HG03439 (cell line): ENCODE measurements around the gene FOXO6.
"Not testable (repeated sequence)": the region's sequence is repeated elsewhere in the genome, so short reads cannot be mapped to it uniquely, and the experiment has no call there.

Experiments
- ATAC-seq: cut with Tn5 transposase; IDR thresholded peaks from one replicate; pipeline ENCODE4 v1.9.1; 2021; ENCODE audit warnings: mild to moderate bottlenecking, moderate library complexity; ENCODE audit not compliant: unreplicated experiment

The FOXO6 gene

DNA sequence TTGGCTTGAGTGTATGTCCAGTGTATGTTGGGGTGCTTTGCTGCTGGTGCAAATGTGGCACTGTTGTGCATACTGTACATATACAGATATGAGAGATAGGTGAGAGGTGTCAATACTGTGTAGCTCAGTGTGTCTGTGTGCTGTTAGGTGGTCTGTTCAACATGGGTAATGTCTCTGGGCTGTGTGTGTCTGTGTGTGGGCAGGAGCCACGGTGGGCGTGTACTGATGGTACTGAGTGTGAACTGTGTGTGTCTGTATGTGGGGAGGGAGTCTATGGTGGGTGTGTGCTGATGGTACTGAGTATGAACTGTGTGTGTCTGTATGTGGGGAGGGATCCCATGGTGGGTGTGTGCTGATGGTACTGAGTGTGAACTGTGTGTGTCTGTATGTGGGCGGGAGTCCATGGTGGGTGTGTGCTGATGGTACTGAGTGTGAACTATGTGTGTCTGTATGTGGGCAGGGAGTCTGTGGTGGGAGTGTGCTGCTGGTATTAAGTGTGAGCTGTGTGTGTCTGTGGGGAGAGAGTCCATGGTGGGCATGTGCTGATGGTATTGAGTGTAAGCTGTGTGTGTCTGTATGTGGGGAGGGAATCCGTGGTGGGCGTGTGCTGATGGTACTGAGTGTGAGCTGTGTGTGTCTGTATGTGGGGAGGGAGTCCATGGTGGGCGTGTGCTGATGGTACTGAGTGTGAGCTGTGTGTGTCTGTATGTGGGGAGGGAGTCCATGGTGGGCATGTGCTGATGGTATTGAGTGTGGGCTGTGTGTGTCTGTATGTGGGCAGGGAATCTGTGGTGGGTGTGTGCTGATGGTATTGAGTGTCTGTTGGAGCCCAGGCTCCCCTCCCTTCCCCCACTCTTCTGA is 32.2 kb upstream of the FOXO6 start:
- no peak for ATAC-seq

DNA sequence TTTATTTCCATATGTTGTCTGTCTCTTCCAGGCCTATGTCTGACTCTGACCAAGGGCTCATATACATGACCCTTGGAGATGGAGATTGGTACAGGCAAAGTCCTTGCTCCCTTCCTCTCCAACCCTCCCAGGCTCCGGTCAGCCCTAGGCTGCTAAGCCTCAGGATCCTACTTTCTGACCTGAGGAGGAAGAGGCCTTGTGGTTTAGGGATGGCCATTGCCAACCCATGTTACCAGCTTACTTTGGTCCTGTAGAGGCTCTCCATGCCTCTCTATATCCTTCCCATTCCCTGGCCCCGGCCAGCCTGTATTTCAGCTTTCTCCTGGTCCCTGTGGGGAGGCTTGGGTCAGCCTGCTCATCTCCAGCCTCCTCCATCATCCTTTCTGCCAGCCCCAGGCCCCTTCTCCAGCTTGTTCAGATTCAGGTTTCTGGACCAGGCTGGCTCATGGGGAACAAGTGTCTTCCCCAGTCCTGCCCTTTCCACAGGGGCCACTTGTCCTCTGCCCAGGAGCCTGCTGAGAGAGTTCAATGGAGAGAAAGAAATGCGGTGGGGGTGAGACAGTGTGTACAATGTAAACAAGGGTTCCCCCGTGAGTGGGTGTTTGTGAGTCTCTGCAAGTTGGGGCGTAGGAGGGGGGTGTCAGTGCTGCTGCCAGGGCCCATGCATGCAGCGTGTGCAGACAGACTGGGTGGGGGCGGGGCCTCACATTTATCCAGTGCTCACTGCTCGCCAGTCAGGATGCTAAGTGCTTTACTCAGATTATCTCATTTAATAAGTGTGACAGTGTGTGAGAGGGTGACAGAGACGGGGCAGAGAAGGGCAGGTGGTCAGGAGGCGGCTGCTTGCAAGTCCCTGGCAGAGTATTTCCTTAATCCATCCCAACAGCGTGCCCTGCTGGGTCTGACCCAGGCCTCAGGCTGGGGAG is 31.3 kb upstream of the FOXO6 start:
- ATAC-seq = no peak

- no peak for ATAC-seq
Observed at GRCh38 chr1:41330588-41331545, 30.4 kb upstream of the FOXO6 start.

- no peak for ATAC-seq
Observed at GRCh38 chr1:41331546-41331917, 29.7 kb upstream of the FOXO6 start.

DNA sequence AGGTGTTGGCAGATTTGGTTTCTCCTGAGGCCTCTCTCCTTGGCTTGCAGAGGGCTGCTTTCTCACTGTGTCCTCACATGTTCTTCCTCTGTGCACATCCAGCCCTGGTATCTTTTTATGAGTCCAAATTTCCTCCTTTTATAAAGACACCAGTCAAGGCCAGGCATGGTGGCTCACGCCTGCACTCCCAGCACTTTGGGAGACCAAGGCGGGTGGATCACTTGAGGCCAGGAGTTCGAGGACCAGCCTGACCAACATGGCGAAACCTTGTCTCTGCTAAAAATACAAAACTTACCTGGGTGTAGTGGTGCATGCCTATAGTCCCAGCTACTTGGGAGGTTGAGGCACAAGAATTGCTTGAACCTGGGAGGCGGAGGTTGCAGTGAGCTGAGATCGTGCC is 29.1 kb upstream of the FOXO6 start:
- ATAC-seq = not testable (repeated sequence)

DNA sequence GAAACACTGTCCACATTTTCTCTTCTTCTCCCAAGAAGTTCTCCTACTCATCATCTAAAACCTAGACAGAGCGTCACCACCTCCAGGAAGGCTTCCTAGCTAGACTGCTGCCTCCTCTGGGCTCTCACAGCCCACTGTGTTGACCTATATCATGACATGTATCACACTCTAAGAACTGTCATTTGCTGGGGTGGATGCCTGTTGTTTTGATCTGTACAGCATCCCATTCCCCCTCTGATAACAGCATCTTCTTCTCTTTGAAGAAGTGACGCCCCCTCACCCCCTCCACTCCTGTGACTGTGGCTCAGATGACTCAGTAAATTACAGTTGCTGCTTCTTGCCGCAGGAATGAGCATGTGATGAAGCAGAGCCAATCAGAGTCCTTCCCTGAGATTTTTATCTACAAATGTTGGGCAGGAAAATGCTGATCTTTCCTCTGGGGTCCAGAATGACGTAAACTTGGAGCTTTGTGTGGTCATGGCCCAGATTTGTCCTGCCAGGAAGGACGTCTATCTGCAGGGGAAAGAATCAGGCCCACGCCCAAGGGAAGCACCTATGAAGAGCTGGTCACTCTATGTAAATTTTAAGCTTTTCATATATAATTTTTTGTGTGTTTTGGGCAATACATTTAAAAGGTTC is 28.0 kb upstream of the FOXO6 start:
- no peak for ATAC-seq

GRCh38 chr1:41338820-41339219 is 22.4 kb upstream of the FOXO6 start:
- ATAC-seq = no peak

- no peak for ATAC-seq
Observed at GRCh38 chr1:41340655-41341364, 20.4 kb upstream of the FOXO6 start.

DNA sequence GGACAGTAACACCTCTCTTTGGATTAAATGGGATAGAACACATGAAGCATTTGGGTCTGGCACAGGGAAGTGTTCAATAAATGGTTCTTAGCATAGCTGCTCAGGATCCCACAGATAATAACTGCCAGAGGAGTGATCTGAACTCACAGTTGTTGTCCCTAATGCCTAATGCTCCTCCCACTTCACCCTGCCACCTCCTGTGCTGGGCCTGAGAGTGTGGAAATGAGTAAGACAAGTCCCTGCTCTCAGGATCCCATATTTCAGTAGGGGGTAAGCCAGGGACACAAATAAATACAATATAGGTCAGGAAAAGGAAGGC is 19.9 kb upstream of the FOXO6 start:
- ATAC-seq = no peak

DNA sequence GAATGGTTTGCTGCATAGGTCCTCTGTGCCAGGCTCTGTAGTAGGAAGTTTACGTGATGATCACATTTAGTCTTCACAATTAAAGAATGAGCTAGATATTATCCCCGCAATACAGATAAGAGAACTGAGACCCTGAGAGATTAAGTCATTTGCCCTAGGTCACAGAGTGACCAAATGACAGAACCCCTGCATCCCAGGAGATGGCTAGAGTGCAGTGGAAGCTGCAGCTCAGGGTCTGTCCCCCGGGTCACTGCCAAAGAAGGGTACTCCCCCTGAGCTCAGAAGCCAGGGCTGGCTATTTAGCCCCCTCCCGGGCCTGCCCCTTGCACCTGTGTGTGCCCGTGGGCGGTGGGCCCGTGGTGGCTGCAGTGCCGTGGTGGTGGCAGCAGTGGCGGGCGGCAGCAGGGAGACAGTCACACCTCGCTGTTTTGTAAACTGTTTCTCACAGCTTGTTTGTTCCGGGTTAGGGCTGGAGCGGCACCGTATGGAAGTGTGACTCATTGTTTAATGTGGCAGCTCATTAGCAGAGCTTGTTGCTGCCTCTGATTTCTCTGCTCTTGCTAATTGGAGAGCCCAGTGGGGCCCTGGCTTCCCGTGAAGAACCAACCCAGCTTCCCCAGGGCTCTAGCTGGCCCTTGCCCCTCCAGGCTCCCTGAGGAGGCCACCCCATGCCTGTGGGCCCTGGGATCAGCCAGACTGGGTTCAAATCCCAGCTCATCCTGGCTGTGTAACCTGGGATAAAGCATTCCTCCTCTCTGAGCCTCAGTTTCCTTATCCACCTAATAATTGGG is 19.3 kb upstream of the FOXO6 start:
- ATAC-seq = no peak

DNA sequence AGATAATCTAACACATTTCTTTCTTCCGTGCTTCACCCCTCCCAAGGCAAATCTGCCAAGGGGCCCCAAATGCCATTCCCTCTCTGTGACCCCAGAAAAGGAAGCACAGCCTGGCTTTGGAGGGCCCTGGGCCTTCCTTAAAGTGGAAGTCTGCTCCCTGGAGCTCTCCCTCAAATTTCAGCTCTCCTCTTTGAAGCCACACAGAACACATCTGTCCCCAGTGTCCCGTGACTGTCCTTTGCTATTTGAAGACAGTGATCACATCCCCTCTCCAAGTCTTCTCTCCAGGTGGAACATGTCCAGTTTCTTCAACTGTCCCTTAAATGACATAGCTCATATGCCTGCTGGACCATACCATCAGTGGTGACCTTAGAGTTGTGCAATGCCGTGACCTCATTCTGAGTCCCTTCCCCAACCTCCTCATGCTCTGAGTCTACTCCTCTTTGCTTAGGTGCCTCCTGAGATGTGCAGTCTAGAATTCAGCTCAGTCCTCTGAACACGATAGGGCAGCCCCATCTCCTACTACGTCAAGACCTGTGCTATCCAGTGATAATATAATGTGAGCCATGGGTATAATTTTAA is 18.4 kb upstream of the FOXO6 start:
- ATAC-seq = no peak

- no peak for ATAC-seq
Observed at GRCh38 chr1:41343790-41344699, 17.2 kb upstream of the FOXO6 start.

- no peak for ATAC-seq
Observed at GRCh38 chr1:41344708-41345159, 16.5 kb upstream of the FOXO6 start.

DNA sequence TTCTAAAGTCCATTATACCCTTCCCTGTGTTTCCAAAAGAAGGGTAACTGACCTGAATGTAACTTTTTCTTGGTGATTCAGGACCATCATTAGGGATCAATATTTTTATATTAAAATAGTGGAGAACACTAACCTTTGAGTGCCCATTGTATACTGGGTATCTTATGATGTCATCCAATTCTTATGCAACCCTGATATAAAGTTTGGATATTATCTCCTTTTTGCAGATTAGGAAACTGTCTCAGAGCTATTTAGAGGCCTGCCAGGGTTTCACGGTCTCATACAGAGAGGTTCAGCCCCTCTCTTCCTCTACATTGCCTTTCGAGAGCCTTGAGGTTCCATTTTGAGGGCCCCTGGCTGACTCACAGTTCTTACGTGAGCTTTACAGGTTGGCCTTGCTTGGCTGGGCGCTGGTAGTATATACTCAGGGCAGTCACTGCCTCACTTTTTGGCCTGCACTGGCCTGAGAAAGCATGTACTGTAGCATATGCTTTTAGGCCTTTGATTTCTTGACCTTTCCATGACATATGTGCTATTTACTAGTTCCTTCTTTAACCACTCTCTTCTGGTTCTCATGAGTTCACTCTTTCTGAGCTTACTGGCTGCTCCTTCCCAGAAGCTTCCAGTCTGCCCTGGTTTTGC is 15.7 kb upstream of the FOXO6 start:
- no peak for ATAC-seq

DNA sequence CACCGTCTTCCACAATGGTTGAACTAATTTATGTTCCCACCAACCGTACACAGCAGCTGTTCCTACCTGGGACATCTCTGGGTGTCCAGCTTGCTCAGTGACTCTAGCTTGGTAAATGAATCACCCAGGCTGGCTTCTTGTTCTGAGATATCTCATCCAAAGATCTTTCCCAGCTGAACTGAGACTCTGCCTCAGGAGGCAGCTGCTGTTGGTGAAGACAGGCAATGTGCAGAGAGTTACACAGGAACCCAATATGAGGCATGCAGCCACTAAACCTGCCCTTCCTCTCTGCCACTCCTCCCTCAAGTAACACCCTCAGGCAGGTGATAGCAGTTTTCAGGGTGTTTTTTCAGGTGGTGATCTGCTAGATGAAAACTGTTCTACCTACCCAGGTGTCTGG is 14.0 kb upstream of the FOXO6 start:
- ATAC-seq = no peak

DNA sequence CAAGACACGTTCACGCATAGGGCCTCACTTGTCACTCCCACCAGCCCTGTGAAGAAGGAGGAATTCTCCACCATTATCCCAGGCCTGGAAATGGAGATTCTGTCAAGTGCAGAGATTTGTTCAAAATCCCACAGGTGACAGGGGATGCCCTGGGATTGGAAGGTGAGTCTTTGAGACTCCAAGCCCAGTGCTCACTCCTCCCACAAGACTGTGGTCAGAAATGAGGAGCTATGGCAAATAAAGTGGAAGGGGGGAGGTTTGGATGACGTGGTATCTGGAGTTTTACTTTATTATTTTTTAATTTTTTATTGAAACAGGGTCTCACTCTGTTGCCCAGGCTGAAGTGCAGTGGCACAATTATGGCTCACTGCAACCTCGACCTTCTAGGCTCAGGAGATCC is 12.8 kb upstream of the FOXO6 start:
- no peak for ATAC-seq
